ENCODE results near the gene NOTCH1. TPM values are rescaled to one million over a fixed set of nuclear protein-coding genes. Genes with fewer than 3 reads are reported as not detected.

Gene NOTCH1
- total RNA-seq, 6 experiments from 2014 or later: 12.1 to 17.1 (median 14.7) TPM

DNA sequence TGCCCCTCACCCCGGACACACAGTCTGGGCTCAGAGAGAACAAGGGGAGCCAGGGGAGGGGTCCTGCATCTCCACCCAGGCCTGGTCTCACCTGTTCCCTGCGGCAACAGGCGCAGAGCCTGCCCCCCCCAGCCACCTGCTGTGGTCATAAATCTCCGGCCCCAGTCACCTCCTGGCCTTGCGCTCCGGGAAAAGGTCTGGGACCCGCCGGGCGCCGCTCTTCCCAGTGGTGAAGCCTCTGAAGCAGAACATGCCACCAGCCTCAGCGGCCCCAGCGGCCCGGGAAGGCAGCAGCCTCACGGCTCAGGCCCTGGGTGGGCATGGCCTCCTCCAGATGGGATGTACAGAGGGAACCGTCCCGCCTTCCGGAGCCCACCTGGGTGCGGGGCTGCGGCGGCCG lies 20.6 kb downstream of the NOTCH1 start:
- no peak overlapping the region for H3K27ac Mint-ChIP-seq
- H3K27me3 Mint-ChIP-seq (ENCODE audit: insufficient read depth): peaks cover 3% of the 10 kb centered on the region; the same call in 1 of the 2 replicates
- DNase-seq: no peak
- H3K36me3 Mint-ChIP-seq (ENCODE audit: low read depth): no peaks in the 10 kb centered on the region
- TF ChIP-seq, protein P1, sequence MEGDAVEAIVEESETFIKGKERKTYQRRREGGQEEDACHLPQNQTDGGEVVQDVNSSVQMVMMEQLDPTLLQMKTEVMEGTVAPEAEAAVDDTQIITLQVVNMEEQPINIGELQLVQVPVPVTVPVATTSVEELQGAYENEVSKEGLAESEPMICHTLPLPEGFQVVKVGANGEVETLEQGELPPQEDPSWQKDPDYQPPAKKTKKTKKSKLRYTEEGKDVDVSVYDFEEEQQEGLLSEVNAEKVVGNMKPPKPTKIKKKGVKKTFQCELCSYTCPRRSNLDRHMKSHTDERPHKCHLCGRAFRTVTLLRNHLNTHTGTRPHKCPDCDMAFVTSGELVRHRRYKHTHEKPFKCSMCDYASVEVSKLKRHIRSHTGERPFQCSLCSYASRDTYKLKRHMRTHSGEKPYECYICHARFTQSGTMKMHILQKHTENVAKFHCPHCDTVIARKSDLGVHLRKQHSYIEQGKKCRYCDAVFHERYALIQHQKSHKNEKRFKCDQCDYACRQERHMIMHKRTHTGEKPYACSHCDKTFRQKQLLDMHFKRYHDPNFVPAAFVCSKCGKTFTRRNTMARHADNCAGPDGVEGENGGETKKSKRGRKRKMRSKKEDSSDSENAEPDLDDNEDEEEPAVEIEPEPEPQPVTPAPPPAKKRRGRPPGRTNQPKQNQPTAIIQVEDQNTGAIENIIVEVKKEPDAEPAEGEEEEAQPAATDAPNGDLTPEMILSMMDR (IDR thresholded peaks at IDR 0.05): no peak
- no peaks in the 10 kb centered on the region for H3K9me3 Mint-ChIP-seq
- H3K4me3 Mint-ChIP-seq: no peak overlapping the region
- H3K4me1 Mint-ChIP-seq (ENCODE audit: low read depth): no peaks in the 10 kb centered on the region

- no peaks in the 10 kb centered on the region for H3K36me3 Mint-ChIP-seq (ENCODE audit: low read depth)
- no peak overlapping the region for H3K27ac Mint-ChIP-seq
- DNase-seq: no peak
- H3K4me3 Mint-ChIP-seq: no peak overlapping the region
- TF ChIP-seq, protein P1 (IDR thresholded peaks at IDR 0.05): no peak
- no peaks in the 10 kb centered on the region for H3K9me3 Mint-ChIP-seq
- H3K27me3 Mint-ChIP-seq (ENCODE audit: insufficient read depth): no peaks in the 10 kb centered on the region
- H3K4me1 Mint-ChIP-seq (ENCODE audit: low read depth): no peaks in the 10 kb centered on the region
Observed at GRCh38 chr9:136522314-136523237, 23.3 kb downstream of the NOTCH1 start.

GRCh38 chr9:136521537-136521936 lies 24.3 kb downstream of the NOTCH1 start:
- TF ChIP-seq, protein P1 (IDR thresholded peaks at IDR 0.05): no peak
- DNase-seq: no peak
- Mint-ChIP-seq H3K4me1 (ENCODE audit: low read depth) (no peaks in the 10 kb centered on the region), H3K4me3 (no peak overlapping the region), H3K9me3 (no peaks in the 10 kb centered on the region), H3K36me3 (ENCODE audit: low read depth) (no peaks in the 10 kb centered on the region), H3K27me3 (ENCODE audit: insufficient read depth) (no peaks in the 10 kb centered on the region), H3K27ac (no peak overlapping the region)

GRCh38 chr9:136520053-136520540 lies 25.8 kb downstream of the NOTCH1 start:
- Mint-ChIP-seq H3K36me3 (ENCODE audit: low read depth) (no peaks in the 10 kb centered on the region), H3K4me1 (ENCODE audit: low read depth) (no peaks in the 10 kb centered on the region), H3K27me3 (ENCODE audit: insufficient read depth) (no peaks in the 10 kb centered on the region), H3K4me3 (no peak overlapping the region), H3K27ac (no peak overlapping the region), H3K9me3 (no peaks in the 10 kb centered on the region)
- DNase-seq: no peak
- TF ChIP-seq, protein P1 (IDR thresholded peaks at IDR 0.05): no peak

- H3K4me3 Mint-ChIP-seq: no peak overlapping the region
- H3K27ac Mint-ChIP-seq: no peak overlapping the region
- H3K4me1 Mint-ChIP-seq (ENCODE audit: low read depth): no peaks in the 10 kb centered on the region
- no peaks in the 10 kb centered on the region for H3K36me3 Mint-ChIP-seq (ENCODE audit: low read depth)
- TF ChIP-seq, protein P1 (IDR thresholded peaks at IDR 0.05): no peak
- no peak for DNase-seq
- no peaks in the 10 kb centered on the region for H3K27me3 Mint-ChIP-seq (ENCODE audit: insufficient read depth)
- no peaks in the 10 kb centered on the region for H3K9me3 Mint-ChIP-seq
Observed at GRCh38 chr9:136519263-136520052, 26.4 kb downstream of the NOTCH1 start.

Data from HFFc6 (cell line).